SK-N-SH treated with all-trans-retinoic acid at 6 μM for 48 hours (cell line): ENCODE data around the gene ENTPD1.

ENCODE experiments used
- ARNTL ChIP-seq: fragments of 450-650 bp; formaldehyde crosslinking; IDR thresholded peaks from 2 replicates; pipeline ENCODE4 v1.5.0; 2020; ENCODE audit warnings: low read depth, mild to moderate bottlenecking, moderate library complexity, borderline replicate concordance
- CREB5 ChIP-seq: fragments of 250-450 bp; sonication (Bioruptor Pico); IDR thresholded peaks from 2 replicates; pipeline ENCODE4 v1.5.1; 2020; ENCODE audit warnings: low read depth, mild to moderate bottlenecking, moderate library complexity
- PATZ1 ChIP-seq: fragments of 250-450 bp; sonication (Bioruptor Pico); IDR thresholded peaks from 2 replicates; pipeline ENCODE4 v1.8.0; 2020; ENCODE audit warnings: mild to moderate bottlenecking, moderate library complexity, borderline replicate concordance
- RARB ChIP-seq: fragments of 250-450 bp; sonication (Bioruptor Pico); IDR thresholded peaks from 2 replicates; pipeline ENCODE4 v1.8.0; 2021; ENCODE audit warnings: mild to moderate bottlenecking, moderate library complexity
- TSHZ2 ChIP-seq: fragments of 250-450 bp; sonication (Bioruptor Pico); IDR thresholded peaks from 2 replicates; pipeline ENCODE4 v1.5.0; 2020; ENCODE audit warnings: mild to moderate bottlenecking, moderate library complexity
- ZC3H10 ChIP-seq: fragments of 250-450 bp; sonication (Bioruptor Pico); IDR thresholded peaks from 2 replicates; pipeline ENCODE4 v1.5.1; 2021; ENCODE audit warnings: mild to moderate bottlenecking, moderate library complexity
- ZNF8 ChIP-seq: fragments of 450-650 bp; formaldehyde crosslinking; IDR thresholded peaks from 2 replicates; pipeline ENCODE4 v1.5.0; 2020; ENCODE audit warnings: mild to moderate bottlenecking, moderate library complexity

GRCh38 chr10:95759233-95759826 lies 3.4 kb downstream of the ENTPD1 start:
- no peak for TF ChIP-seq CREB5 (CRISPR knock-in tag)
- TF ChIP-seq PATZ1 (CRISPR knock-in tag) = no peak
- TF ChIP-seq ZC3H10 (CRISPR knock-in tag) = no peak
- no peak for TF ChIP-seq ARNTL (CRISPR knock-in tag)
- no peak for TF ChIP-seq TSHZ2 (CRISPR knock-in tag)
- no peak for TF ChIP-seq RARB (CRISPR knock-in tag)
- no peak for TF ChIP-seq ZNF8
